Measurements from ENCODE around the gene WWOX. TPM values are rescaled to one million over a fixed set of nuclear protein-coding genes. Genes with fewer than 3 reads are reported as not detected.
A peak's percentile ranks its signal among the peaks of the same experiment; 100 is the strongest.

Gene WWOX
- polyA plus RNA-seq, 1 donor (not counting 4 experiments of a cell fraction or from before 2014, with no cell fraction given) = 5.1 TPM

- no peak overlapping the region for H3K27ac ChIP-seq (ENCODE audit: control insufficient read depth, insufficient read depth, low read length)
- no peak overlapping the region for H3K4me2 ChIP-seq (ENCODE audit: control insufficient read depth, extremely low read depth, insufficient read depth, low read depth, low read length)
- H3K4me3 ChIP-seq (ENCODE audit: control insufficient read depth in 2 of 3, extremely low read depth in 1 of 3, insufficient read depth in 2 of 3, low read depth in 1 of 3, low read length in 3 of 3) = no peak overlapping the region
- TF ChIP-seq CTCF (optimal IDR thresholded peaks at IDR 0.05 in 1 of 3, IDR thresholded peaks at IDR 0.05 in 1 of 3, conservative IDR thresholded peaks at IDR 0.05 in 1 of 3; ENCODE audit: extremely low read depth in 1 of 3, insufficient read depth in 2 of 3, low read length in 3 of 3) (no peak), EZH2 (IDR thresholded peaks at IDR 0.05; ENCODE audit: low read length) (no peak)
- FAIRE-seq (peak; percentile 39), DNase-seq (ENCODE audit: low read depth, low spot score) (no peak)
- no peak overlapping the region for H3K9ac ChIP-seq (ENCODE audit: control insufficient read depth, extremely low read depth, insufficient read depth, low read length)
- H2AFZ ChIP-seq (ENCODE audit: control insufficient read depth, low read length) = no peak overlapping the region
- H3K9me3 ChIP-seq (ENCODE audit: control insufficient read depth, low read depth, low read length) = no peaks in the 10 kb centered on the region
- no peaks in the 10 kb centered on the region for H3K36me3 ChIP-seq (ENCODE audit: control insufficient read depth in 2 of 2, extremely low read depth in 1 of 2, insufficient read depth in 2 of 2, low read length in 2 of 2)
- H3K9me1 ChIP-seq (ENCODE audit: control insufficient read depth, extremely low read depth, insufficient read depth, low read length) = no peaks in the 10 kb centered on the region
- H3K4me1 ChIP-seq (ENCODE audit: control insufficient read depth, extremely low read depth, insufficient read depth, low read length) = no peaks in the 10 kb centered on the region
- dilution Hi-C loops (cut with MboI; ENCODE audit: extremely low pct_ligation_motif_present, low sequenced_read_pairs) = no loop called here
- H3K27me3 ChIP-seq (ENCODE audit: control insufficient read depth, extremely low read depth, insufficient read depth, low read length) = no peaks in the 10 kb centered on the region
- H4K20me1 ChIP-seq (ENCODE audit: control insufficient read depth, extremely low read depth, insufficient read depth, low read length) = no peaks in the 10 kb centered on the region
- H3K79me2 ChIP-seq (ENCODE audit: control insufficient read depth, insufficient read depth, low read length) = no peaks in the 10 kb centered on the region
Observed at GRCh38 chr16:78543023-78543422, 443.6 kb downstream of the WWOX start.

DNA sequence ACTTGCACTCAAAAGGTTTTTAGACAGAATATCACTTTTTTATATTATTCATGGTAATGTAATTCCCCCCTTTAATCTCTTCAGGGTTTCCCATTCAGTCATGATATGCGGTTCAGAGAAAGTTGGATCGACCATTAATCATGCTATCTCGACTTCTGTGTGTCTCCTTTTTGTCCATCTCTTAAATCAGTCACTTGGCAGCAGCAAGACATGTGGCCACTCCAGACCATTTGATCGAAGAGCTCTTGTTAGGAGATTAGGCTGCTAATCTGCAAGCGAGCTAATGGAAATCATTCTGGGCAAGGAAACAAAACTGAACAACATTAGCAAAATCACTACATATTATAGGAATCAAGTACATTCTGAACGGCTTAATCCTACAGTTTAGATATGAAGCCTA, 449.9 kb downstream of the WWOX start:
- H4K20me1 ChIP-seq (ENCODE audit: control insufficient read depth, extremely low read depth, insufficient read depth, low read length) = no peaks in the 10 kb centered on the region
- H3K4me3 ChIP-seq (ENCODE audit: control insufficient read depth in 2 of 3, extremely low read depth in 1 of 3, insufficient read depth in 2 of 3, low read depth in 1 of 3, low read length in 3 of 3) = no peak overlapping the region
- dilution Hi-C loops (cut with MboI; ENCODE audit: extremely low pct_ligation_motif_present, low sequenced_read_pairs) = no loop called here
- no peaks in the 10 kb centered on the region for H3K9me3 ChIP-seq (ENCODE audit: control insufficient read depth, low read depth, low read length)
- TF ChIP-seq CTCF (optimal IDR thresholded peaks at IDR 0.05 in 1 of 3, IDR thresholded peaks at IDR 0.05 in 1 of 3, conservative IDR thresholded peaks at IDR 0.05 in 1 of 3; ENCODE audit: extremely low read depth in 1 of 3, insufficient read depth in 2 of 3, low read length in 3 of 3) = no peak
- H3K36me3 ChIP-seq (ENCODE audit: control insufficient read depth in 2 of 2, extremely low read depth in 1 of 2, insufficient read depth in 2 of 2, low read length in 2 of 2) = no peaks in the 10 kb centered on the region
- no peak overlapping the region for H3K9ac ChIP-seq (ENCODE audit: control insufficient read depth, extremely low read depth, insufficient read depth, low read length)
- no peaks in the 10 kb centered on the region for H3K4me1 ChIP-seq (ENCODE audit: control insufficient read depth, extremely low read depth, insufficient read depth, low read length)
- DNase-seq (ENCODE audit: low read depth, low spot score) (no peak), FAIRE-seq (no peak)
- no peaks in the 10 kb centered on the region for H3K27me3 ChIP-seq (ENCODE audit: control insufficient read depth, extremely low read depth, insufficient read depth, low read length)
- no peak overlapping the region for H3K27ac ChIP-seq (ENCODE audit: control insufficient read depth, insufficient read depth, low read length)
- no peaks in the 10 kb centered on the region for H3K9me1 ChIP-seq (ENCODE audit: control insufficient read depth, extremely low read depth, insufficient read depth, low read length)
- no peak overlapping the region for H2AFZ ChIP-seq (ENCODE audit: control insufficient read depth, low read length)
- H3K4me2 ChIP-seq (ENCODE audit: control insufficient read depth, extremely low read depth, insufficient read depth, low read depth, low read length) = no peak overlapping the region
- H3K79me2 ChIP-seq (ENCODE audit: control insufficient read depth, insufficient read depth, low read length) = no peaks in the 10 kb centered on the region

All from keratinocyte (primary cell).